Measurements from ENCODE around the gene MED10.

DNA sequence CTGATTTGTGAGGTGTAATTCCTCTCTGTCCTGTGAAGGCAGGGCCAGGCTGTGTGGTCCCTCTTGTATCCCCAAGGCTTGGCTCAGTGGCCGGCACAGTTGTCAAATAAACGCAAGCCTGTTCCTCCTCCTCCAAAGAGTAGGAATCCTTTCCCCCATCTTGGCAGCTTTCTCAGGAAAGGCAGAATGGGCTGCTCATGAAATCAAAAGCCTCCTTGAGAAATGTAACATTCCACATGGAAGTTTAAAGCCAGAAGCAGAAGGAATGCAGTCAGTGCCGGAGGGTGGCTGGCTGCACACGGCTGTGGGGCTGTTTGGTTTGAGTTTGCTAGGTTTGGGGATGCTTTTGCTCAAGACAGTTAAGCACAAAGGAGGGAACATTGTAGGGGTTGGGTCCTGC, 34.5 kb upstream of the MED10 start:
- TF ChIP-seq, protein P1, sequence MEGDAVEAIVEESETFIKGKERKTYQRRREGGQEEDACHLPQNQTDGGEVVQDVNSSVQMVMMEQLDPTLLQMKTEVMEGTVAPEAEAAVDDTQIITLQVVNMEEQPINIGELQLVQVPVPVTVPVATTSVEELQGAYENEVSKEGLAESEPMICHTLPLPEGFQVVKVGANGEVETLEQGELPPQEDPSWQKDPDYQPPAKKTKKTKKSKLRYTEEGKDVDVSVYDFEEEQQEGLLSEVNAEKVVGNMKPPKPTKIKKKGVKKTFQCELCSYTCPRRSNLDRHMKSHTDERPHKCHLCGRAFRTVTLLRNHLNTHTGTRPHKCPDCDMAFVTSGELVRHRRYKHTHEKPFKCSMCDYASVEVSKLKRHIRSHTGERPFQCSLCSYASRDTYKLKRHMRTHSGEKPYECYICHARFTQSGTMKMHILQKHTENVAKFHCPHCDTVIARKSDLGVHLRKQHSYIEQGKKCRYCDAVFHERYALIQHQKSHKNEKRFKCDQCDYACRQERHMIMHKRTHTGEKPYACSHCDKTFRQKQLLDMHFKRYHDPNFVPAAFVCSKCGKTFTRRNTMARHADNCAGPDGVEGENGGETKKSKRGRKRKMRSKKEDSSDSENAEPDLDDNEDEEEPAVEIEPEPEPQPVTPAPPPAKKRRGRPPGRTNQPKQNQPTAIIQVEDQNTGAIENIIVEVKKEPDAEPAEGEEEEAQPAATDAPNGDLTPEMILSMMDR (IDR thresholded peaks at IDR 0.05): no peak
- TF ChIP-seq POLR2A (IDR thresholded peaks at IDR 0.05): no peak
